Measurements from ENCODE around the gene DHRS1. TPM values are rescaled to one million over a fixed set of nuclear protein-coding genes. Genes with fewer than 3 reads are reported as not detected.

Gene DHRS1
- total and polyA plus RNA-seq, 2 experiments from 2014 or later: 15.0 to 15.4 TPM

GRCh38 chr14:24252289-24253124, 47.1 kb downstream of the DHRS1 start:
- no peaks in the 10 kb centered on the region for H3K36me3 ChIP-seq (ENCODE audit: insufficient read depth)
- H3K27me3 ChIP-seq (ENCODE audit: insufficient read depth): no peaks in the 10 kb centered on the region
- Mint-ChIP-seq H3K9me3 (no peaks in the 10 kb centered on the region), H3K27ac (no peak overlapping the region), H3K4me1 (no peaks in the 10 kb centered on the region), H3K4me3 (no peak overlapping the region), H3K36me3 (ENCODE audit: low read depth) (no peaks in the 10 kb centered on the region), H3K27me3 (ENCODE audit: insufficient read depth, low read depth, poor library complexity) (peaks cover 12% of the 10 kb centered on the region)
- no peak overlapping the region for H3K27ac ChIP-seq (ENCODE audit: low read depth)
- ATAC-seq (no peak; the same call in 2 of the 3 replicates), DNase-seq (ENCODE audit: low spot score) (no peak)
- H3K4me3 ChIP-seq: no peak overlapping the region
- TF ChIP-seq ZNF462 (CRISPR knock-in tag; IDR thresholded peaks at IDR 0.05): no peak
- TF ChIP-seq REST (IDR thresholded peaks at IDR 0.05; ENCODE audit: unreplicated experiment): no peak
- TF ChIP-seq ETS1 (IDR thresholded peaks at IDR 0.05): no peak
- TF ChIP-seq CTCF (conservative IDR thresholded peaks at IDR 0.05; ENCODE audit: low read depth in 2 of 2): no peak
- TF ChIP-seq NANOG (IDR thresholded peaks at IDR 0.05; ENCODE audit: borderline replicate concordance): no peak
- no peak for TF ChIP-seq STAT1 (IDR thresholded peaks at IDR 0.05; ENCODE audit: unreplicated experiment)
- no peak for TF ChIP-seq EZH2phosphoT487 (IDR thresholded peaks at IDR 0.05; ENCODE audit: unreplicated experiment)
- no peak for TF ChIP-seq POLR2AphosphoS5 (IDR thresholded peaks at IDR 0.05; ENCODE audit: low read depth)
- TF ChIP-seq CREB1 (CRISPR knock-in tag; IDR thresholded peaks at IDR 0.05; ENCODE audit: low read depth): no peak
- no peak for TF ChIP-seq ZNF331 (CRISPR knock-in tag; IDR thresholded peaks at IDR 0.05; ENCODE audit: low read depth)
- H3K4me1 ChIP-seq (ENCODE audit: insufficient read depth): no peaks in the 10 kb centered on the region
- H3K79me2 ChIP-seq (replicated peaks; ENCODE audit: insufficient read depth): no peaks in the 10 kb centered on the region
- H4K20me1 ChIP-seq (replicated peaks; ENCODE audit: insufficient read depth): no peaks in the 10 kb centered on the region
- H3F3A ChIP-seq (replicated peaks; ENCODE audit: low read depth): no peaks in the 10 kb centered on the region
- no peak overlapping the region for H3K4me2 ChIP-seq
- H2AFZ ChIP-seq: no peak overlapping the region
- H3K9me2 ChIP-seq (ENCODE audit: insufficient read depth): no peaks in the 10 kb centered on the region

Data from GM23338 (cell line).